NCI-H226 (cell line): Measurements from ENCODE around the gene FAM13C.
"Not testable (repeated sequence)": the region's sequence is repeated elsewhere in the genome, so short reads cannot be mapped to it uniquely, and the experiment has no call there.

Experiments used
- DNase-seq: peaks from one replicate; pipeline ENCODE4 v3.0.0-alpha.2; 2015

FAM13C gene

GRCh38 chr10:59362144-59362958, at the start of gene FAM13C:
Gene FAM13C (minus strand): TSS chr10:59362549. CDS start chr10:59362460, 89 bp downstream.
- no peak for DNase-seq

- no peak for DNase-seq
Measured at GRCh38 chr10:59405235-59405634, 42.9 kb upstream of the FAM13C start.

GRCh38 chr10:59400214-59400613, 37.9 kb upstream of the FAM13C start:
- DNase-seq, result no peak

GRCh38 chr10:59399329-59399728, 37.0 kb upstream of the FAM13C start:
- not testable (repeated sequence) for DNase-seq

- no peak for DNase-seq
Measured at GRCh38 chr10:59397961-59398360, 35.6 kb upstream of the FAM13C start.

- no peak for DNase-seq
Measured at GRCh38 chr10:59395984-59396383, 33.6 kb upstream of the FAM13C start.

GRCh38 chr10:59393349-59393748, 31.0 kb upstream of the FAM13C start:
- DNase-seq, result no peak

- DNase-seq, result no peak
Measured at GRCh38 chr10:59391060-59391459, 28.7 kb upstream of the FAM13C start.

- no peak for DNase-seq
Measured at GRCh38 chr10:59388671-59388976, 26.3 kb upstream of the FAM13C start.

- peak; percentile 88 for DNase-seq
Measured at GRCh38 chr10:59387951-59388670, 25.8 kb upstream of the FAM13C start.

GRCh38 chr10:59384761-59385160, 22.4 kb upstream of the FAM13C start:
- no peak for DNase-seq

GRCh38 chr10:59383908-59384307, 21.6 kb upstream of the FAM13C start:
- no peak for DNase-seq

- no peak for DNase-seq
Measured at GRCh38 chr10:59383436-59383835, 21.1 kb upstream of the FAM13C start.

- no peak for DNase-seq
Measured at GRCh38 chr10:59382831-59383295, 20.5 kb upstream of the FAM13C start.

- DNase-seq, result no peak
Measured at GRCh38 chr10:59381687-59382086, 19.3 kb upstream of the FAM13C start.

GRCh38 chr10:59376846-59377245, 14.5 kb upstream of the FAM13C start:
- DNase-seq, result no peak

- no peak for DNase-seq
Measured at GRCh38 chr10:59375990-59376389, 13.6 kb upstream of the FAM13C start.

- no peak for DNase-seq
Measured at GRCh38 chr10:59374916-59375315, 12.6 kb upstream of the FAM13C start.

- DNase-seq, result no peak
Measured at GRCh38 chr10:59373071-59373470, 10.7 kb upstream of the FAM13C start.

GRCh38 chr10:59372543-59372942, 10.2 kb upstream of the FAM13C start:
- peak; percentile 55 for DNase-seq

GRCh38 chr10:59366290-59366689, 3.9 kb upstream of the FAM13C start:
- no peak for DNase-seq

- DNase-seq, result no peak
Measured at GRCh38 chr10:59363446-59363958, 1.2 kb upstream of the FAM13C start.

GRCh38 chr10:59362959-59363381, 621 bp upstream of the FAM13C start:
- no peak for DNase-seq

- DNase-seq, result no peak
Measured at GRCh38 chr10:59361663-59362143, 646 bp downstream of the FAM13C start.
